K562 (cell line): ENCODE measurements around the gene ASB6. TPM values are rescaled to one million over a fixed set of nuclear protein-coding genes. Genes with fewer than 3 reads are reported as not detected.

Experiments
- C11orf30 ChIP-seq: fragments of 450-650 bp; IDR thresholded peaks from 2 replicates; pipeline ENCODE4 v1.6.1; 2016; ENCODE audit warnings: low read depth, mild to moderate bottlenecking
- CHD7 ChIP-seq: fragments of 200-600 bp; sonication (generic); IDR thresholded peaks from one replicate; pipeline ENCODE4 v1.6.1; 2012; ENCODE audit warnings: mild to moderate bottlenecking, low read depth, low read length, inconsistent platforms
- ESRRA ChIP-seq: fragments of 450-650 bp; IDR thresholded peaks from 2 replicates; pipeline ENCODE4 v1.6.1; 2014; ENCODE audit warnings: low read depth, mild to moderate bottlenecking, moderate library complexity, borderline replicate concordance
- NR3C1 ChIP-seq: sonication (generic); formaldehyde crosslinking; IDR thresholded peaks from 2 replicates; pipeline ENCODE4 v1.8.1; 2022; ENCODE audit warnings: missing genetic modification reagents
- OTX1 ChIP-seq: fragments of 450-650 bp; formaldehyde crosslinking; IDR thresholded peaks from 2 replicates; pipeline ENCODE4 v1.4.0; 2022; ENCODE audit warnings: mild to moderate bottlenecking
- RBBP5 ChIP-seq: fragments of 200-600 bp; sonication (generic); IDR thresholded peaks from 2 replicates; pipeline ENCODE4 v1.6.1; 2012; ENCODE audit warnings: borderline replicate concordance, mild to moderate bottlenecking, low read length, control low read depth, inconsistent platforms; ENCODE audit not compliant: insufficient read depth, poor library complexity, severe bottlenecking
- SREBF1 ChIP-seq: fragments of 150-350 bp; IDR thresholded peaks from 2 replicates; pipeline ENCODE4 v1.6.1; 2014; ENCODE audit warnings: antibody characterized with exemption, low read depth, low read length, borderline replicate concordance
- SRSF1 ChIP-seq: fragments of 200-400 bp; formaldehyde crosslinking; IDR thresholded peaks from 2 replicates; pipeline ENCODE4 v1.6.1; 2017; ENCODE audit warnings: mild to moderate bottlenecking, low read depth, low read length, moderate library complexity
- STAG1 ChIP-seq: sonication (generic); formaldehyde crosslinking; IDR thresholded peaks from 2 replicates; pipeline ENCODE4 v1.5.0; 2020; ENCODE audit warnings: missing genetic modification reagents, borderline replicate concordance
- TFAM ChIP-seq: fragments of 250-450 bp; sonication (Bioruptor Pico); conservative IDR thresholded peaks from 2 replicates; pipeline ENCODE4 v1.5.0; 2021; ENCODE audit warnings: mild to moderate bottlenecking, moderate library complexity
- ZNF311 ChIP-seq: fragments of 250-450 bp; sonication (Bioruptor Pico); IDR thresholded peaks from 2 replicates; pipeline ENCODE4 v1.4.0; 2020; ENCODE audit warnings: mild to moderate bottlenecking, moderate library complexity
- ZNF609 ChIP-seq: sonication (generic); formaldehyde crosslinking; IDR thresholded peaks from 2 replicates; pipeline ENCODE4 v1.8.1; 2023; ENCODE audit warnings: missing genetic modification reagents, mild to moderate bottlenecking, borderline replicate concordance
- polyA plus RNA-seq, 8 experiments: library from polyadenylated mRNA; depleted of rRNA in 4 of 8; stranded (reverse) in 5 of 8; unstranded in 3 of 8; fragments of >200 nt; fragmentation: Nextera tagmentation in 2 of 8; fragmentation: Illumina TruSeq in 1 of 8; extraction: Ambion mirVana in 2 of 8; extraction: Trizol in 1 of 8; gene quantifications; 2 replicates each; pipeline versions ENCODE4 v1.2.1 to v1.2.3, GENCODE V29; 2011 to 2014; ENCODE audit warnings: inconsistent platforms in 1 of 8, missing spikeins in 1 of 8
- total RNA-seq, 7 experiments: library from RNA; depleted of rRNA in 6 of 7; stranded (reverse); fragments of >200 nt in 6 of 7; fragmentation: Illumina TruSeq in 2 of 7; extraction: Trizol in 2 of 7; gene quantifications; 2 replicates each; pipeline versions ENCODE4 v1.2.1 to v1.2.3, GENCODE V29; 2011 to 2021; ENCODE audit warnings: low replicate concordance in 1 of 7

ASB6 gene
- total and polyA plus RNA-seq, 9 of the 15 experiments (the other 6 are each of a cell fraction or from before 2014, with no cell fraction given): 0.92 to 17.8 (median 11.3) TPM

GRCh38 chr9:129626079-129626624, 15.8 kb downstream of the ASB6 start, which contains the start of gene NTMT1 (continued):
- no peak for TF ChIP-seq CHD7
- TF ChIP-seq SREBF1: no peak
- TF ChIP-seq NR3C1 (CRISPR knock-in tag): no peak
- no peak for TF ChIP-seq OTX1 (CRISPR knock-in tag)
- no peak for TF ChIP-seq ZNF609 (CRISPR knock-in tag)
- peak; percentile 88 for TF ChIP-seq C11orf30
- no peak for TF ChIP-seq TFAM (CRISPR knock-in tag)
- TF ChIP-seq STAG1 (CRISPR knock-in tag): no peak
- no peak for TF ChIP-seq ZNF311
- peak; percentile 74 for TF ChIP-seq RBBP5
- peak; percentile 82 for TF ChIP-seq ESRRA
- TF ChIP-seq SRSF1: no peak
